Osteoblast (primary cell): ENCODE measurements around the gene TMEM185A. TPM values are rescaled to one million over a fixed set of nuclear protein-coding genes. Genes with fewer than 3 reads are reported as not detected.

ENCODE experiments used
- DNase-seq: peaks from one replicate; pipeline ENCODE4 v3.0.0; 2011; ENCODE audit warnings: low spot score, mixed read lengths; ENCODE audit not compliant: insufficient read length; ENCODE audit errors: missing footprints
- H2AFZ ChIP-seq: 2 replicates; pipeline ENCODE4 v1.6.0; 2011; ENCODE audit warnings: mild to moderate bottlenecking, low read length
- H3K27ac ChIP-seq: 2 replicates; pipeline ENCODE4 v1.5.1; 2011; ENCODE audit warnings: mild to moderate bottlenecking, low read depth, low read length, moderate library complexity
- H3K27me3 ChIP-seq: 2 replicates; pipeline ENCODE4 v1.6.0; 2012; ENCODE audit warnings: mild to moderate bottlenecking, control low read depth, inconsistent platforms, low read length, moderate library complexity; ENCODE audit not compliant: insufficient read depth
- H3K36me3 ChIP-seq: 2 replicates; pipeline ENCODE4 v1.5.1; 2011; ENCODE audit warnings: mild to moderate bottlenecking, low read length, control low read depth, moderate library complexity; ENCODE audit not compliant: insufficient read depth
- H3K4me1 ChIP-seq: 2 replicates; pipeline ENCODE4 v1.5.1; 2011; ENCODE audit warnings: mild to moderate bottlenecking, low read length, control low read depth, moderate library complexity; ENCODE audit not compliant: insufficient read depth
- H3K4me2 ChIP-seq: 2 replicates; pipeline ENCODE4 v1.6.0; 2011; ENCODE audit warnings: mild to moderate bottlenecking, low read length; ENCODE audit not compliant: insufficient read depth
- H3K4me3 ChIP-seq: fragments of 200-600 bp; sonication (generic); 3 replicates; pipeline ENCODE4 v1.5.1; 2012; ENCODE audit warnings: mild to moderate bottlenecking, low read length, inconsistent platforms; ENCODE audit not compliant: insufficient read depth
- H3K79me2 ChIP-seq: 2 replicates; pipeline ENCODE4 v1.6.0; 2012; ENCODE audit warnings: mild to moderate bottlenecking, low read length, control low read depth, inconsistent platforms; ENCODE audit not compliant: insufficient read depth
- H3K9me3 ChIP-seq: 2 replicates; pipeline ENCODE4 v1.5.1; 2011; ENCODE audit warnings: low read depth, low read length, control low read depth
- H4K20me1 ChIP-seq: 2 replicates; pipeline ENCODE4 v1.6.0; 2012; ENCODE audit warnings: mild to moderate bottlenecking, low read length, control low read depth; ENCODE audit not compliant: insufficient read depth
- CTCF ChIP-seq: IDR thresholded peaks from 2 replicates; pipeline ENCODE4 v1.5.1; 2011; ENCODE audit warnings: mild to moderate bottlenecking, low read depth, low read length, moderate library complexity; ENCODE audit errors: extremely low read depth
- total RNA-seq: library from RNA; depleted of rRNA; stranded (reverse); fragments of >200 nt; gene quantifications from 2 replicates; pipeline ENCODE4 v1.2.3, GENCODE V29; 2012

TMEM185A gene
- total RNA-seq, 1 donor, result 16.6 TPM

- no peaks in the 10 kb centered on the region for H3K36me3 ChIP-seq
- H3K4me1 ChIP-seq, result no peaks in the 10 kb centered on the region
- no peaks in the 10 kb centered on the region for H4K20me1 ChIP-seq
- DNase-seq, result no peak
- H3K79me2 ChIP-seq, result no peaks in the 10 kb centered on the region
- H3K4me2 ChIP-seq, result no peak overlapping the region
- no peak for TF ChIP-seq CTCF
- H2AFZ ChIP-seq, result no peak overlapping the region
- H3K9me3 ChIP-seq, result no peaks in the 10 kb centered on the region
- no peak overlapping the region for H3K27ac ChIP-seq
- no peaks in the 10 kb centered on the region for H3K27me3 ChIP-seq
- no peak overlapping the region for H3K4me3 ChIP-seq
These were observed 20.8 kb upstream of the TMEM185A start for GRCh38 chrX:149652232-149652981.

GRCh38 chrX:149650162-149650561, 18.6 kb upstream of the TMEM185A start:
- Histone ChIP-seq H3K4me2 (no peak overlapping the region), H2AFZ (no peak overlapping the region), H3K9me3 (no peaks in the 10 kb centered on the region), H3K4me3 (no peak overlapping the region), H3K36me3 (no peaks in the 10 kb centered on the region), H3K27ac (no peak overlapping the region), H4K20me1 (no peaks in the 10 kb centered on the region), H3K27me3 (no peaks in the 10 kb centered on the region), H3K79me2 (no peaks in the 10 kb centered on the region), H3K4me1 (no peaks in the 10 kb centered on the region)
- no peak for TF ChIP-seq CTCF
- DNase-seq, result no peak

- Histone ChIP-seq H3K36me3 (no peaks in the 10 kb centered on the region), H3K4me3 (no peak overlapping the region), H3K4me2 (no peak overlapping the region), H2AFZ (no peak overlapping the region), H3K27me3 (no peaks in the 10 kb centered on the region), H3K9me3 (no peaks in the 10 kb centered on the region), H3K4me1 (no peaks in the 10 kb centered on the region), H3K79me2 (no peaks in the 10 kb centered on the region), H4K20me1 (no peaks in the 10 kb centered on the region), H3K27ac (no peak overlapping the region)
- DNase-seq, result no peak
- TF ChIP-seq CTCF, result no peak
These were observed 17.3 kb upstream of the TMEM185A start for GRCh38 chrX:149648932-149649331.

GRCh38 chrX:149647505-149647904, 15.9 kb upstream of the TMEM185A start:
- no peaks in the 10 kb centered on the region for H3K27me3 ChIP-seq
- no peak overlapping the region for H3K4me3 ChIP-seq
- no peaks in the 10 kb centered on the region for H4K20me1 ChIP-seq
- H3K9me3 ChIP-seq, result no peaks in the 10 kb centered on the region
- TF ChIP-seq CTCF, result no peak
- no peak for DNase-seq
- H3K36me3 ChIP-seq, result no peaks in the 10 kb centered on the region
- H3K4me1 ChIP-seq, result no peaks in the 10 kb centered on the region
- no peak overlapping the region for H3K4me2 ChIP-seq
- no peaks in the 10 kb centered on the region for H3K79me2 ChIP-seq
- H2AFZ ChIP-seq, result no peak overlapping the region
- no peak overlapping the region for H3K27ac ChIP-seq
